ENCODE measurements around the gene GATB. TPM values are rescaled to one million over a fixed set of nuclear protein-coding genes. Genes with fewer than 3 reads are reported as not detected.

The GATB gene
- polyA plus RNA-seq, 1 donor (not counting 4 experiments of a cell fraction or from before 2014, with no cell fraction given), result 31.0 TPM

GRCh38 chr4:151792995-151793394 is 32.2 kb upstream of the GATB start:
- H3K4me2 ChIP-seq (ENCODE audit: control insufficient read depth, extremely low read depth, insufficient read depth, low read depth, low read length), result no peak overlapping the region
- no peaks in the 10 kb centered on the region for H3K79me2 ChIP-seq (ENCODE audit: control insufficient read depth, insufficient read depth, low read length)
- H3K4me1 ChIP-seq (ENCODE audit: control insufficient read depth, extremely low read depth, insufficient read depth, low read length), result no peaks in the 10 kb centered on the region
- dilution Hi-C loops (cut with MboI; ENCODE audit: extremely low pct_ligation_motif_present, low sequenced_read_pairs), result no loop called here
- TF ChIP-seq EZH2 (IDR thresholded peaks at IDR 0.05; ENCODE audit: low read length) (no peak), CTCF (optimal IDR thresholded peaks at IDR 0.05 in 1 of 3, IDR thresholded peaks at IDR 0.05 in 1 of 3, conservative IDR thresholded peaks at IDR 0.05 in 1 of 3; ENCODE audit: extremely low read depth in 1 of 3, insufficient read depth in 2 of 3, low read length in 3 of 3) (no peak)
- H3K27ac ChIP-seq (ENCODE audit: control insufficient read depth, insufficient read depth, low read length), result no peak overlapping the region
- H4K20me1 ChIP-seq (ENCODE audit: control insufficient read depth, extremely low read depth, insufficient read depth, low read length), result no peaks in the 10 kb centered on the region
- H3K9me1 ChIP-seq (ENCODE audit: control insufficient read depth, extremely low read depth, insufficient read depth, low read length), result no peaks in the 10 kb centered on the region
- FAIRE-seq (no peak), DNase-seq (ENCODE audit: low read depth, low spot score) (no peak)
- no peaks in the 10 kb centered on the region for H3K27me3 ChIP-seq (ENCODE audit: control insufficient read depth, extremely low read depth, insufficient read depth, low read length)
- no peaks in the 10 kb centered on the region for H3K9me3 ChIP-seq (ENCODE audit: control insufficient read depth, low read depth, low read length)
- no peaks in the 10 kb centered on the region for H3K36me3 ChIP-seq (ENCODE audit: control insufficient read depth in 2 of 2, extremely low read depth in 1 of 2, insufficient read depth in 2 of 2, low read length in 2 of 2)
- H3K4me3 ChIP-seq (ENCODE audit: control insufficient read depth in 2 of 3, extremely low read depth in 1 of 3, insufficient read depth in 2 of 3, low read depth in 1 of 3, low read length in 3 of 3), result no peak overlapping the region
- H3K9ac ChIP-seq (ENCODE audit: control insufficient read depth, extremely low read depth, insufficient read depth, low read length), result no peak overlapping the region
- H2AFZ ChIP-seq (ENCODE audit: control insufficient read depth, low read length), result no peak overlapping the region

- H4K20me1 ChIP-seq (ENCODE audit: control insufficient read depth, extremely low read depth, insufficient read depth, low read length), result no peaks in the 10 kb centered on the region
- no peak overlapping the region for H3K27ac ChIP-seq (ENCODE audit: control insufficient read depth, insufficient read depth, low read length)
- no peak overlapping the region for H3K4me2 ChIP-seq (ENCODE audit: control insufficient read depth, extremely low read depth, insufficient read depth, low read depth, low read length)
- no peaks in the 10 kb centered on the region for H3K79me2 ChIP-seq (ENCODE audit: control insufficient read depth, insufficient read depth, low read length)
- H2AFZ ChIP-seq (ENCODE audit: control insufficient read depth, low read length), result no peak overlapping the region
- H3K4me1 ChIP-seq (ENCODE audit: control insufficient read depth, extremely low read depth, insufficient read depth, low read length), result no peaks in the 10 kb centered on the region
- dilution Hi-C loops (cut with MboI; ENCODE audit: extremely low pct_ligation_motif_present, low sequenced_read_pairs), result no loop called here
- H3K27me3 ChIP-seq (ENCODE audit: control insufficient read depth, extremely low read depth, insufficient read depth, low read length), result no peaks in the 10 kb centered on the region
- no peaks in the 10 kb centered on the region for H3K9me1 ChIP-seq (ENCODE audit: control insufficient read depth, extremely low read depth, insufficient read depth, low read length)
- no peak for TF ChIP-seq EZH2 (IDR thresholded peaks at IDR 0.05; ENCODE audit: low read length)
- TF ChIP-seq CTCF (optimal IDR thresholded peaks at IDR 0.05 in 1 of 3, IDR thresholded peaks at IDR 0.05 in 1 of 3, conservative IDR thresholded peaks at IDR 0.05 in 1 of 3; ENCODE audit: extremely low read depth in 1 of 3, insufficient read depth in 2 of 3, low read length in 3 of 3), result no peak
- no peak for DNase-seq (ENCODE audit: low read depth, low spot score)
- FAIRE-seq, result no peak
- no peaks in the 10 kb centered on the region for H3K36me3 ChIP-seq (ENCODE audit: control insufficient read depth in 2 of 2, extremely low read depth in 1 of 2, insufficient read depth in 2 of 2, low read length in 2 of 2)
- H3K9ac ChIP-seq (ENCODE audit: control insufficient read depth, extremely low read depth, insufficient read depth, low read length), result no peak overlapping the region
- H3K4me3 ChIP-seq (ENCODE audit: control insufficient read depth in 2 of 3, extremely low read depth in 1 of 3, insufficient read depth in 2 of 3, low read depth in 1 of 3, low read length in 3 of 3), result no peak overlapping the region
- H3K9me3 ChIP-seq (ENCODE audit: control insufficient read depth, low read depth, low read length), result no peaks in the 10 kb centered on the region
Measured at GRCh38 chr4:151792530-151792929, 31.7 kb upstream of the GATB start.

Data from keratinocyte (primary cell).